Measurements from ENCODE around the gene CHD5.

- TF ChIP-seq CTCF (IDR thresholded peaks at IDR 0.05; ENCODE audit: poor library complexity, severe bottlenecking) (no peak), EP300 (conservative IDR thresholded peaks at IDR 0.05; ENCODE audit: poor library complexity, severe bottlenecking) (no peak), REST (IDR thresholded peaks at IDR 0.05; ENCODE audit: borderline replicate concordance) (no peak)
Observed at GRCh38 chr1:6170742-6171201, 9.3 kb downstream of the CHD5 start.

All from neural cell (in vitro differentiated cells).